Measurements from ENCODE around the gene CFL2.
A peak's percentile ranks its signal among the peaks of the same experiment; 100 is the strongest.

- TF ChIP-seq FOSL2 (IDR thresholded peaks at IDR 0.05; ENCODE audit: borderline replicate concordance, low read depth) (no peak), CTCF (IDR thresholded peaks at IDR 0.05) (peak; percentile 77), USF2 (IDR thresholded peaks at IDR 0.05; ENCODE audit: borderline replicate concordance, low read depth, low read length) (no peak), REST (IDR thresholded peaks at IDR 0.05; ENCODE audit: low read depth, low read length) (no peak), POLR2AphosphoS5 (IDR thresholded peaks at IDR 0.05; ENCODE audit: low read depth, low read length) (no peak), EP300 (IDR thresholded peaks at IDR 0.05; ENCODE audit: borderline replicate concordance in 1 of 2, low read depth in 1 of 2, low read length in 1 of 2) (no peak), RAD21 (IDR thresholded peaks at IDR 0.05; ENCODE audit: low read length) (peak; percentile 81), RXRA (IDR thresholded peaks at IDR 0.05; ENCODE audit: borderline replicate concordance, low read depth) (no peak), TCF12 (IDR thresholded peaks at IDR 0.05) (no peak)
Measured at GRCh38 chr14:34722723-34723545, 8.5 kb upstream of the CFL2 start.
